NB4 (cell line): Measurements from ENCODE around the gene P4HB.
A peak's percentile ranks its signal among the peaks of the same experiment; 100 is the strongest.

Experiments
- DNase-seq: peaks from one replicate; pipeline ENCODE4 v3.0.0; 2010; ENCODE audit warnings: low read depth
- H3K4me3 ChIP-seq: one replicate; pipeline ENCODE4 v1.5.1; 2011; ENCODE audit warnings: mild to moderate bottlenecking, low read depth, low read length, moderate library complexity
- CTCF ChIP-seq: IDR thresholded peaks from one replicate; pipeline ENCODE4 v1.5.1; 2012; ENCODE audit warnings: low read depth, low read length
- MAX ChIP-seq: IDR thresholded peaks from 2 replicates; pipeline ENCODE4 v1.6.1; 2011; ENCODE audit warnings: low read depth, low read length
- MYC ChIP-seq: IDR thresholded peaks from 2 replicates; pipeline ENCODE4 v1.6.1; 2011; ENCODE audit warnings: low read depth, low read length
- POLR2A ChIP-seq: IDR thresholded peaks from 2 replicates; pipeline ENCODE4 v1.6.1; 2011; ENCODE audit warnings: mild to moderate bottlenecking; ENCODE audit not compliant: insufficient read length; ENCODE audit errors: extremely low read depth

Gene P4HB

GRCh38 chr17:81863123-81863675, 2.9 kb upstream of the P4HB start:
- DNase-seq: peak; percentile 61

GRCh38 chr17:81860756-81861568, 627 bp upstream of the P4HB start:
- DNase-seq: peak; percentile 100
- peak overlapping the region; percentile 80 for H3K4me3 ChIP-seq

More at GRCh38 chr17:81863123-81863675, 2.9 kb upstream of the P4HB start:
- no peak for TF ChIP-seq POLR2A
- no peak for TF ChIP-seq MAX
- no peak for TF ChIP-seq MYC
- TF ChIP-seq CTCF: no peak
- H3K4me3 ChIP-seq: peak overlapping the region; percentile 28

GRCh38 chr17:81858967-81859905, 1.1 kb downstream of the P4HB start:
- DNase-seq: peak; percentile 63
- TF ChIP-seq POLR2A: no peak
- no peak for TF ChIP-seq CTCF
- no peak for TF ChIP-seq MAX
- no peak for TF ChIP-seq MYC

More at GRCh38 chr17:81860756-81861568, 627 bp upstream of the P4HB start:
- peak; percentile 93 for TF ChIP-seq MYC
- no peak for TF ChIP-seq CTCF
- TF ChIP-seq POLR2A: peak; percentile 82
- peak; percentile 86 for TF ChIP-seq MAX

GRCh38 chr17:81858170-81858966, 2.0 kb downstream of the P4HB start:
- TF ChIP-seq MAX: peak; percentile 56; the same call in 1 of the 2 replicates
- no peak for TF ChIP-seq MYC
- no peak for TF ChIP-seq POLR2A
- no peak for TF ChIP-seq CTCF
- peak; percentile 49 for DNase-seq
- H3K4me3 ChIP-seq: peak overlapping the region; percentile 84

More at GRCh38 chr17:81858967-81859905, 1.1 kb downstream of the P4HB start:
- peak overlapping the region; percentile 84 for H3K4me3 ChIP-seq
